Measurements from ENCODE around the gene TRAPPC13.

The TRAPPC13 gene

DNA sequence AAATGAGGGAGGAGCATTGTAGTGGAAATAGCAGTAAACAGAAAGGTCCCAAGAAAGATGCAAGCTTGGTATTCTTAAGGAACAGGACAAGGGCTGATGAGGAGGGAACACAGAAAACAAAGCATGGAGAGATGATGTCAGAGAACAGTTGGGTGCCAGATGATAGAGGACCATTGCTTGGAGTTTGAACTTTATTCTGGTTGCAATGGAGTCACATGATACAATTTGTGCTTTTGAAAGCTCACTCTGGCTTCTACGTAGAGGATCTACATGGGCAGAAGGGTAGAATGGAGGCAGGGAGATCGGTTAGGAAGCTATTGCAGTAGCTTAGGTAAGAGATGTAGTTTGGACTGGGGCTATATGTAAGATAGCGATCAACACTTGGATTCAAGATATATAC, 57.3 kb downstream of the TRAPPC13 start:
- no peak for DNase-seq

DNA sequence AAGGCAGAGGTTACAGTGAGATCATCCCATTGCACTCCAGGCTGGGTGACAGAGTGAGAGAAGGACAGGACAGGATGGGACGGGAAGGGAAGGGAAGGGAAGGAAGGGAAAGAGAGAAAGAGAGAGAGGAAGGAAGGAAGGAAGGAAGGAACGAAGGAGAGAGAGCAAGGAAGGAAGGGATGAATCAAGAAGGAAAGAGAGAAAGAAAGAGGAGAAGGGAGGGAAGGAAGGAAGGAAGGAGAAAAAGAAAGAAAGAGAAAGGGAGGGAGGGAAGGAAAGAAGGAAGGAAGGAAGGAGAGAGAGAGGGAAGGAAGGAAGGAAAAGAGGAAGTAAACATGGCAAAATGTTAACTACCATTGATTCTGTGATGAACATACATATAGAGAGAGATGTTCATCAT, 68.3 kb downstream of the TRAPPC13 start:
- DNase-seq: no peak

- no peak for DNase-seq
Observed at GRCh38 chr5:65695162-65695755, 70.4 kb downstream of the TRAPPC13 start.

GRCh38 chr5:65695896-65696295, 71.1 kb downstream of the TRAPPC13 start:
- DNase-seq: no peak

GRCh38 chr5:65696892-65697291, 72.1 kb downstream of the TRAPPC13 start:
- no peak for DNase-seq

GRCh38 chr5:65699338-65699737, 74.5 kb downstream of the TRAPPC13 start:
- no peak for DNase-seq

GRCh38 chr5:65702036-65702435, 77.2 kb downstream of the TRAPPC13 start:
- DNase-seq: no peak

GRCh38 chr5:65704621-65705239, 79.9 kb downstream of the TRAPPC13 start:
- DNase-seq: no peak

DNA sequence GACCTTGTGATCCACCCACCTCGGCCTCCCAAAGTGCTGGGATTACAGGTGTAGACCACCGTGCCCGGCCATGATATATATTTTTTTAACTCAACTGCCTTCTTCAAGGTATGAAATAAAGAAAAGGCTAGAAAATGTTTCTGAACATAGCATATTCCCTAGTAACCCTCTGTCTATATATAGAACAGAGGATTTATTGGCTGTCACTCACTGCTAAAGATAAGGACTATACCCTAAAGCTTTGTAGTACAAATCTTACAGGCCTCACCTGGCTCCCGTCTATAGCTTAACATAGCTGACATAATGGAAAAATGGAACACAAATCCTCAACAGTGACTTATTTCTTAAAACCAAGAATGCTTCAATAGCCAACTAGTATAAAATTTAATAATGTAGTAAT, 82.8 kb downstream of the TRAPPC13 start:
- no peak for DNase-seq

GRCh38 chr5:65708145-65708544, 83.3 kb downstream of the TRAPPC13 start:
- DNase-seq: no peak
